Stomach smooth muscle (tissue), 2 donors: Measurements from ENCODE around the gene RALGAPA2.

Source experiments
- H3K27ac ChIP-seq: one replicate; pipeline ENCODE4 v1.7.0; 2013; ENCODE audit warnings: mild to moderate bottlenecking, low read length, inconsistent platforms
- H3K27me3 ChIP-seq, 2 donors: one replicate each; pipeline ENCODE4 v1.7.0; 2013; ENCODE audit warnings: low read length in 2 of 2; ENCODE audit not compliant: insufficient read depth in 2 of 2, control insufficient read depth in 1 of 2
- H3K36me3 ChIP-seq, 2 donors: one replicate each; pipeline ENCODE4 v1.7.0; 2013; ENCODE audit warnings: low read length in 2 of 2; ENCODE audit not compliant: control insufficient read depth in 2 of 2, insufficient read depth in 2 of 2
- H3K4me1 ChIP-seq: one replicate; pipeline ENCODE4 v1.7.0; 2013; ENCODE audit warnings: low read length; ENCODE audit not compliant: control insufficient read depth, insufficient read depth
- H3K4me3 ChIP-seq, 2 donors: one replicate each; pipeline ENCODE4 v1.7.0; 2013; ENCODE audit warnings: low read length in 2 of 2
- H3K9ac ChIP-seq, 2 donors: one replicate each; pipeline ENCODE4 v1.7.0; 2013; ENCODE audit warnings: low read length in 2 of 2, mild to moderate bottlenecking in 1 of 2
- H3K9me3 ChIP-seq, 2 donors: one replicate each; pipeline ENCODE4 v1.7.0; 2013; ENCODE audit warnings: low read length in 2 of 2; ENCODE audit not compliant: control insufficient read depth in 2 of 2
- donor health status: healthy.
- donor health status: Pancreatic carcinoma.

Gene RALGAPA2

DNA sequence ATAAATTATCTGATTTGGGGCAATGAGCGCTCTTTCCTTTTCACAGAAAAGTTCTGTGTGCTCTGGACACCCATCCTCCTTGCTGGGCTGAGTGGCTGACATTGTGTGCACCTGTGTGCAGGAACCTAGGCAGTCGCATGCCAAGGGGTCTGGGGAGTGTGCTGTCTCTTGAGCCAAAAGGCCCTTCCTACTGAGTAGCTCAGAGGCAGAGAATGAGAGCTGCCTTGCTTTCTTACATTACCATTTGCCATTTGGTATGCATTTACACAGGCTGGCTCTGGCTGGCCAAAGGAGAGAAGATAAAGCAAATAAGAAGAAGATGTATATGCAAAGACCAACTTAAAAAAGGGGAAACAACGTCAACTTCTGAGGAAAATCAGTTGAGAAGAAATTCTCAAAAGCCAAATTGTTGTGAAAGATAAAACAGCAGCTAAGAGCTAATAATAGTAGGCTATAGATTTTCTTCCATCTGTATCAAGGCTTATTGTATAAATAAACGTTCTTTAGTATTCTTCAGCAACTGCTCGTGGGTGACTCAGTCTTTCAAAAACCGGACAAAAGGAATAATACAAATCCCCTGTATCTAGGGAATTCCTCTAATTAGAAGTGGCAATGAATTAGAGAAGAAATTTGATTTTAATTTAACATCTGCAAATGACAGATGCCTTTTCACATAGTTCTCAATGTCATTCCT lies 222.6 kb downstream of the RALGAPA2 start:
- H3K27me3 ChIP-seq, result no peaks in the 10 kb centered on the region
- H3K27ac ChIP-seq, result no peak overlapping the region
- H3K36me3 ChIP-seq, result peaks cover 0 to 11% of the 10 kb centered on the region in 2 donors
- H3K9me3 ChIP-seq, result no peaks in the 10 kb centered on the region
- H3K4me1 ChIP-seq, result no peaks in the 10 kb centered on the region
- no peak overlapping the region for H3K9ac ChIP-seq
- no peak overlapping the region for H3K4me3 ChIP-seq

GRCh38 chr20:20489054-20489453 lies 223.4 kb downstream of the RALGAPA2 start:
- Histone ChIP-seq H3K4me3 (no peak overlapping the region), H3K27ac (no peak overlapping the region), H3K36me3 (peaks cover 0 to 9% of the 10 kb centered on the region in 2 donors), H3K27me3 (no peaks in the 10 kb centered on the region), H3K9ac (no peak overlapping the region), H3K4me1 (no peaks in the 10 kb centered on the region), H3K9me3 (no peaks in the 10 kb centered on the region)

GRCh38 chr20:20488388-20488787 lies 224.1 kb downstream of the RALGAPA2 start:
- Histone ChIP-seq H3K9ac (no peak overlapping the region), H3K9me3 (no peaks in the 10 kb centered on the region), H3K36me3 (peaks cover 0 to 9% of the 10 kb centered on the region in 2 donors), H3K27ac (no peak overlapping the region), H3K4me1 (no peaks in the 10 kb centered on the region), H3K27me3 (no peaks in the 10 kb centered on the region), H3K4me3 (no peak overlapping the region)

- no peak overlapping the region for H3K4me3 ChIP-seq
- H3K36me3 ChIP-seq, result peaks cover 0 to 6% of the 10 kb centered on the region in 2 donors
- H3K9ac ChIP-seq, result no peak overlapping the region
- H3K27ac ChIP-seq, result no peak overlapping the region
- H3K4me1 ChIP-seq, result no peaks in the 10 kb centered on the region
- no peaks in the 10 kb centered on the region for H3K9me3 ChIP-seq
- H3K27me3 ChIP-seq, result no peaks in the 10 kb centered on the region
Observed at GRCh38 chr20:20487811-20488210, 224.6 kb downstream of the RALGAPA2 start.

DNA sequence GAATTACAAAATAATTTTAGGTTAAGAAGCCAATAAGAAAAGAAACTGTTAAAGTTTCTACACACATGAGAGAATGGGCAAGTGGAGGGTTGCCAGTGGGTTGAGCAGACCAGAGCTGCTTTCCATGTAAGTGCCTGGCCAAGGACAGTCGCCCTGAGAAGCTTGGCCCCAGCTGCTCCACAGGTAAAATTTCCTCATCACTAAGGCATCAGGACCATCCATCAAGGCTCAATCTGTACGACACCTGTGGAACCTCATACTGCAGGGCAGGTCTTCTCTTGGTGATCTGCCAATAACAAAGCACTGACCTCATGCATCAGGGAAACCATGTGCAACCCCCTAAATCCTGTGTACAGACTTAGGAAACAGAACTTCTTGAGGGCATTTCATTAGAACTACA lies 229.1 kb downstream of the RALGAPA2 start:
- peaks cover 0 to 2% of the 10 kb centered on the region in 2 donors for H3K36me3 ChIP-seq
- H3K4me1 ChIP-seq, result no peaks in the 10 kb centered on the region
- no peak overlapping the region for H3K4me3 ChIP-seq
- no peaks in the 10 kb centered on the region for H3K27me3 ChIP-seq
- no peaks in the 10 kb centered on the region for H3K9me3 ChIP-seq
- H3K27ac ChIP-seq, result no peak overlapping the region
- no peak overlapping the region for H3K9ac ChIP-seq

- Histone ChIP-seq H3K36me3 (no peaks in the 10 kb centered on the region), H3K27ac (no peak overlapping the region), H3K4me3 (no peak overlapping the region), H3K27me3 (no peaks in the 10 kb centered on the region), H3K9ac (no peak overlapping the region), H3K4me1 (no peaks in the 10 kb centered on the region), H3K9me3 (no peaks in the 10 kb centered on the region)
Observed at GRCh38 chr20:20482453-20482852, 230.0 kb downstream of the RALGAPA2 start.

DNA sequence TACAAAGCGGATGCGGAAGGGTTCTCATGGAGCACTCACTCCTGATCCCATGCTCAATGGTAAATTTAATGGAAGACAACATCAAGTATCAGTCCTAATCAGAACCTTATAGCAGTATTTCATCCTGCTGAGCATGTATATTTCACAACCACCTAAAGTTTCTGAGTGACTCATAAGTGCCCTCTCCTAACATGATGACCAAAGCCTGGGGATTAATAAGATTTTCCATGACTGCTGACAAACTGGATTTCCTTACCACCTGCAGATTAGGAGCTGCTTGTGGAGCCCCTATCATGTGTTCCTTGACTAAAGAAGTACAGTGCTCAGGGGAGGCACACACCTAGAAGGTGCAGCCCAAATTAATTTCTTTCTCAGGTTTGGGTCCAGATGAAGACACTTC lies 231.8 kb downstream of the RALGAPA2 start:
- no peak overlapping the region for H3K9ac ChIP-seq
- H3K4me3 ChIP-seq, result no peak overlapping the region
- H3K4me1 ChIP-seq, result no peaks in the 10 kb centered on the region
- no peaks in the 10 kb centered on the region for H3K27me3 ChIP-seq
- H3K36me3 ChIP-seq, result no peaks in the 10 kb centered on the region
- no peaks in the 10 kb centered on the region for H3K9me3 ChIP-seq
- no peak overlapping the region for H3K27ac ChIP-seq

DNA sequence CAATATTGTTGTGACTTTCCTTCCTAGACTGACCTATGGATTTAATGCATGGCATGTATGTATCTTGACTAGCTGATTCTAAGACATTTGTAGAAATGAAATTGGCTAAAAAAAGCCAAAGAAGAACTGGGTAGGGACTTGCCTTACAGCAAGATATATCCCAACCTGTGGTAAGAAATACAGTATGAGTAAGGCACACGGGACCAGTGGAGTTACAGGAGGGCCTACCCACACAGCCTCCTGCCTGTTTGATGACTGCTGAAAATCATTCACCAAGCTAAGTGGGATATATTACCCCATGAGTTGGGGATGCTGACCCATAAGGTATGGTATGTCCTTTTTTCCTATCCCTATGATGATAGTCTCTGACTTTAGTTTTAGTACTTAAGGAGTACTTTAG lies 232.3 kb downstream of the RALGAPA2 start:
- Histone ChIP-seq H3K27me3 (no peaks in the 10 kb centered on the region), H3K36me3 (no peaks in the 10 kb centered on the region), H3K27ac (no peak overlapping the region), H3K4me1 (no peaks in the 10 kb centered on the region), H3K9ac (no peak overlapping the region), H3K9me3 (no peaks in the 10 kb centered on the region), H3K4me3 (no peak overlapping the region)

- H3K36me3 ChIP-seq, result no peaks in the 10 kb centered on the region
- no peaks in the 10 kb centered on the region for H3K9me3 ChIP-seq
- no peak overlapping the region for H3K4me3 ChIP-seq
- no peak overlapping the region for H3K27ac ChIP-seq
- H3K9ac ChIP-seq, result no peak overlapping the region
- H3K4me1 ChIP-seq, result no peaks in the 10 kb centered on the region
- H3K27me3 ChIP-seq, result no peaks in the 10 kb centered on the region
Observed at GRCh38 chr20:20477444-20478041, 234.9 kb downstream of the RALGAPA2 start.

GRCh38 chr20:20476504-20476903 lies 235.9 kb downstream of the RALGAPA2 start:
- Histone ChIP-seq H3K4me3 (no peak overlapping the region), H3K36me3 (no peaks in the 10 kb centered on the region), H3K27ac (no peak overlapping the region), H3K4me1 (no peaks in the 10 kb centered on the region), H3K27me3 (no peaks in the 10 kb centered on the region), H3K9me3 (no peaks in the 10 kb centered on the region), H3K9ac (no peak overlapping the region)

DNA sequence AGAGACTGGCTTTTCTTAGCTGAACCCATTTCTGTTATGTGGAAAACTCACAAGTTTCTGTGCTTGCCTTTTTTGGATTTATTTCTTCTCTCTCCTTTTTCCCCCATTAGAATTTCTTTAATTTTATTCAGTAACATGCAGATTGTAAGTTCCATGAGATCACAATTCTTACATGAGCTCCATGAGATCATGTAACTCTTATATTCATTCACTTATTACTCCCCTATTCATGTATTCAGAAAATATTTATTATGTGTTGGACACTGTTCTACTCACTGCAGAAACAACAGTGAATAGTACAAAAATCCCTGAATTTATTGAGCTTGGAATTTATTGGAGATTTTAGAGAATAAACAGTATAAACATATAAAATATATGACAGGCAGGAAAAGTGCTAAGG lies 238.8 kb downstream of the RALGAPA2 start:
- H3K9me3 ChIP-seq, result no peaks in the 10 kb centered on the region
- H3K36me3 ChIP-seq, result peaks cover 0 to 2% of the 10 kb centered on the region in 2 donors
- no peaks in the 10 kb centered on the region for H3K27me3 ChIP-seq
- no peak overlapping the region for H3K9ac ChIP-seq
- H3K27ac ChIP-seq, result no peak overlapping the region
- H3K4me1 ChIP-seq, result no peaks in the 10 kb centered on the region
- H3K4me3 ChIP-seq, result no peak overlapping the region
